GM19239 (cell line): ENCODE measurements around the gene ZNF398.
"Not testable (repeated sequence)": the region's sequence is repeated elsewhere in the genome, so short reads cannot be mapped to it uniquely, and the experiment has no call there.

Source experiments
- DNase-seq: peaks from one replicate; pipeline ENCODE4 v3.0.0; 2011; ENCODE audit warnings: low spot score; ENCODE audit not compliant: insufficient read length
- FAIRE-seq: peaks from 2 replicates; lab custom pipeline; 2011; peaks lifted over from hg19 to GRCh38; lab: Jason Lieb, UNC

ZNF398 gene

GRCh38 chr7:149223761-149224160 is 76.5 kb downstream of the ZNF398 start:
- no peak for FAIRE-seq

GRCh38 chr7:149224352-149224751 is 77.1 kb downstream of the ZNF398 start:
- no peak for DNase-seq
- FAIRE-seq = no peak

More at GRCh38 chr7:149223761-149224160, 76.5 kb downstream of the ZNF398 start:
- DNase-seq = no peak

GRCh38 chr7:149225106-149225505 is 77.9 kb downstream of the ZNF398 start:
- no peak for FAIRE-seq
- no peak for DNase-seq

DNA sequence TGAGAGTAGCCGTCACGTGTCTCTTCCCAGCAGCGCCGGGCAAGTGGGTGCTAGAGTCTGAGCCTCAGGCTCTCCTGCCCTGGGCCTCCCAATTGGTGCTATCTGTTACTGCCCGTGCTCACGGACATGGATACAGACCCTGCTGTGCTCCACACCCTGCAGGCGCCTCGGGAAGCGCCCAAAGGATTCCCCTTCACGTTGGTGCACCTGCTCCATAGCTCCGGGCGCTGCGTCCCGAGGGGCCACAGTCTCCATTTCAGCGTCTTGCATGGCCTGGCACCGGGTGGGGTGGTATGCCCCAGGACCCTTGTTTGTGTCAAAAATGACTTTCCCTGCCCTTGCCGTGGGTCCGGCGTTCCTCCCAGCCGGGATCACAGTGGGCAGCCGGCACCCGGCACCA is 78.4 kb downstream of the ZNF398 start:
- no peak for DNase-seq
- FAIRE-seq = no peak

- not testable (repeated sequence) for FAIRE-seq, DNase-seq
These were observed 79.1 kb downstream of the ZNF398 start for GRCh38 chr7:149226366-149226765.

DNA sequence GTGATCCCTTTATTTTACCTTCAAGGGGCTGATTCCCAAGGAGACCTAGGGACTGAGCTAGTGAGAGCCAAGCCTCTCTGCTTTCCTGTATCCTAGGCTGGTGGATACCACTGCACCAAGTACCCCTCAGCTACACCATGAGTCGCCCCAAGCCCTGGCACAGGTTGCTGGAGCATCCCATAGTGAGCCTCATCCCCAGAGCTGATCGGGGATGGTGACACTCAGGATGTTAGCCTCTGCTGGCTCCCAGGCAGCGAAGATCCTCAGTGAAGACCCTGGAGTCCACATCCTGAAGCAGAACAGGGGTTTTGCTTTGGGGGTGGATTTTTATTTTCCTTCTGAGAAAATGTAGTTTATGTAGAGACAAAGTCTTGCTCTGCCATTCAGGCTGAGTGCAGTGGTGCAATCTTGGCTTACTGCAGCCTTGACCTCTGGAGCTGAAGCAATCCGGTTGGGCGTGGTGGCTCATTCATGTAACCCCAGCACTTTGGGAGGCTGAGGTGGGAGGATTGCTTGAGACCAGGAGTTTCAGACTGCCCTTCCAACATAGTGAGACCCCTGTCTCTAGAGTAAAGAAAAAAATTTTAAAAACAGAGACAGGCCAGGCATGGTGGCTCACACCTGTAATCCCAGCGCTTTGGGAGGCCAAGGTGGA is 79.7 kb downstream of the ZNF398 start:
- DNase-seq = no peak
- no peak for FAIRE-seq

DNA sequence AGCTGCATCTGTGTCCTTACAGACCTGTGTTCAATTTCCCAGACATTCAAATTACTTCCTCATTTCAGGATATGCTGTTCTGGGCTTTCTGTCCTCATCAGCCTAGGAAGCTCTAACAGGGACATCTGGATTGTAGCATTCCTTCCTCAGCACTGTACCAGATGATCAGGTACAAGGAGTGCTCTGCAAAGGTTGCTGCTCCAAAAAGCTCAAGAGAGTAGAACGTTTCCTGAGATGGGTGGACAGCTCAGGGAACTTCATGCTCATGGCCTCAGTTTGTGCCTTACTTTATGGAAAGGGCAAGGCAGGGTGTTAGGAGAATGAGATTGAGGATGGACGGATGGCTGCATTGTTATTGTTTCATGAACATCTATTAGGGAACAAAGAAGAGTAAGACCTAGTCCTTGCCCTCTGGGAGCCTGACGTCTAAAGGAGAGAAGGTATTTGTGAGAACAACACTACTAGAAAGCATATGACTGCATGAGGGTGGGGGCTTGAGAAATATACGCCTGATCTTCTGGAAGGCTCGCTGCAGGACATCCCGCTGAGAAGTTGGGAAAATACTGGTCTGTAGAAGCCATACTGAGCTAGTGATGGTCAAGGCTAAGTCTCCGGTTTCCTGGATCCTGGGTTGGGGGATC is 81.7 kb downstream of the ZNF398 start:
- no peak for FAIRE-seq

GRCh38 chr7:149229526-149229925 is 82.3 kb downstream of the ZNF398 start:
- DNase-seq (no peak), FAIRE-seq (no peak)

More for the DNA sequence above, 81.7 kb downstream of the ZNF398 start:
- DNase-seq = no peak

GRCh38 chr7:149232362-149232761 is 85.1 kb downstream of the ZNF398 start:
- FAIRE-seq = no peak

More at GRCh38 chr7:149232362-149232761, 85.1 kb downstream of the ZNF398 start:
- no peak for DNase-seq
